ENCODE results near the gene TTLL11. TPM values are rescaled to one million over a fixed set of nuclear protein-coding genes. Genes with fewer than 3 reads are reported as not detected.

The TTLL11 gene
- total RNA-seq, 2 experiments from 2014 or later, result 3.3 to 6.9 TPM

DNA sequence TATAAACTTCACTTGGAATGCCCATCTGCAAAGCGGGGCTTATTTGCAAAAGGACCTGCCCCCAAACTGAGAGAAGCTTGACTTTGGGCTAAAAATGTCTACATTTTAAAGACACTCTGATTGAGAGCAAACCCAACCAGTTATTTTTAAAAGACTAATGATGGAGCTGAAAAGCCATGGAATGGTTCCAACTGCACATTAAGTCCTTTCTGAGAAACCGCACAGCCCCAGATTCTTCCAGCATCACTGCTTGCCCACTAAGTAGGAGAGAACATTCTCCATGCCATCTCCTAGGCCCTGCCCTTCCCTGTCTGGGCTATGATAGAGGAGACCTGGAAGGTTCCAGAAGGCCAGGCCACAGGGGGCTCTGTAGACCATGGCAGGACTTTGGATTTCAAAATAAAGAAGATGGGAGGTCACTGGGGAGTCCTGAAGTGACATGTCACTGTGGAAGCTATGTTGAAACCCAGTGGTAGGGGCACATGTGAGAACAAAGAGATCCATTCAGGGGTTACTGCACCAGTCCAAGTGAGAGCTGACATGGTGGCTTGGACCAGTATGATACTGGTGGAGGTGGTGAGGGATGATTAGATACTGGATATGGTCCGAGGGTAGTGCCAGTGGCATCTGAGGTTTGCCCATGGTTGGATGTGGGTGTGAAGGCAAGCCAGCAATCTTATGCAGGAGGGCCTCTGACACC is 262.5 kb downstream of the TTLL11 start:
- POLR2A ChIA-PET, result no interaction called here
- intact Hi-C loops (cut with micrococcal nuclease; ENCODE audit: unreplicated experiment), result no loop called here
- no peaks in the 10 kb centered on the region for H3K9me3 ChIP-seq (ENCODE audit: low read length)
- BruUV-seq (replicated peaks), result no TSS peak
- no peaks in the 10 kb centered on the region for H3K4me1 ChIP-seq (ENCODE audit: insufficient read depth, low read length, poor library complexity, severe bottlenecking)
- TF ChIP-seq, protein P1, sequence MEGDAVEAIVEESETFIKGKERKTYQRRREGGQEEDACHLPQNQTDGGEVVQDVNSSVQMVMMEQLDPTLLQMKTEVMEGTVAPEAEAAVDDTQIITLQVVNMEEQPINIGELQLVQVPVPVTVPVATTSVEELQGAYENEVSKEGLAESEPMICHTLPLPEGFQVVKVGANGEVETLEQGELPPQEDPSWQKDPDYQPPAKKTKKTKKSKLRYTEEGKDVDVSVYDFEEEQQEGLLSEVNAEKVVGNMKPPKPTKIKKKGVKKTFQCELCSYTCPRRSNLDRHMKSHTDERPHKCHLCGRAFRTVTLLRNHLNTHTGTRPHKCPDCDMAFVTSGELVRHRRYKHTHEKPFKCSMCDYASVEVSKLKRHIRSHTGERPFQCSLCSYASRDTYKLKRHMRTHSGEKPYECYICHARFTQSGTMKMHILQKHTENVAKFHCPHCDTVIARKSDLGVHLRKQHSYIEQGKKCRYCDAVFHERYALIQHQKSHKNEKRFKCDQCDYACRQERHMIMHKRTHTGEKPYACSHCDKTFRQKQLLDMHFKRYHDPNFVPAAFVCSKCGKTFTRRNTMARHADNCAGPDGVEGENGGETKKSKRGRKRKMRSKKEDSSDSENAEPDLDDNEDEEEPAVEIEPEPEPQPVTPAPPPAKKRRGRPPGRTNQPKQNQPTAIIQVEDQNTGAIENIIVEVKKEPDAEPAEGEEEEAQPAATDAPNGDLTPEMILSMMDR (conservative IDR thresholded peaks at IDR 0.05; ENCODE audit: low read length), result no peak
- TF ChIP-seq EZH2phosphoT487 (IDR thresholded peaks at IDR 0.05; ENCODE audit: borderline replicate concordance, low read depth, low read length), result no peak
- H4K20me1 ChIP-seq (ENCODE audit: insufficient read depth, low read length), result no peaks in the 10 kb centered on the region
- DNase-seq (ENCODE audit: low spot score), result no peak
- no peaks in the 10 kb centered on the region for H3K36me3 ChIP-seq (ENCODE audit: insufficient read depth, low read length)
- H3K9me2 ChIP-seq (ENCODE audit: insufficient read depth, low read length), result no peaks in the 10 kb centered on the region
- CTCF ChIA-PET (ENCODE audit: unreplicated experiment), result no interaction called here
- H2AFZ ChIP-seq (ENCODE audit: low read length), result no peak overlapping the region
- no peak overlapping the region for H3K4me2 ChIP-seq (ENCODE audit: low read length)
- no peak overlapping the region for H3K27ac ChIP-seq (ENCODE audit: low read depth, low read length, poor library complexity, severe bottlenecking)
- H3K79me2 ChIP-seq (ENCODE audit: insufficient read depth, low read depth, low read length), result no peaks in the 10 kb centered on the region
- no peak overlapping the region for H3K4me3 ChIP-seq (ENCODE audit: low read depth, low read length, poor library complexity, severe bottlenecking)

DNA sequence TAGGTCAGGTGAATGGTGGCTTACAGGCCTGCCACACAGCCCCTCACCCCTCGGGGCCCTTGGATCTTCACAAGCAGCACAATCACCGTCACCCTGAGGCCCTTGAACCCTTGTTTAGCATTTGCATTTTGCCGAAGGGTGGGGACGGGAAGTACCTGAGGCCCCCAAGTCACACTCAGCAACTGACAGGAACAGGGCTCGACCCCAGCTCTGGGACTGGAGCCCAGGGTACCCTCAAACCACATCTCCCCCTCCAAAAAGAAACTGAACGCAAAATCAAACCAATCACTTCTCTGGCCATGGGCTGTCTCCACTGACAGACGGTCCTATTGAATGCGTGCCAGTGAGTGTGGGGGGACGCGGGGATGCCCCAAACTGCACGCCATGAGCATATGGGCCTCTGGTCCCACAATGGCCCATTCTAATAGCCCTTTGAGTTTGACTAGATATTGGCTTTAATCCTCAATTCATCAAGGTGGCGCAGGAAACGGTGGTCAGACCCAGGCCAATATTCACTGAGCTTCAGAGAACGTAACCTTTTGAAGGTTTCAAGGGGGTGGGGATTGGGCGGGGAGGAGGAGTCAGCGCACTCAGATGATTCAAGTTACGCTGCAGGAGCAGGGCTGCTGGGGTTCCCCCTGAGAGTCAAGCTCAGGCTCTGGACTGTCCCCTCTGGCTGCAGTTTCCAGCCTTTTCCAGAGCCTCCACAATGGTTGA is 265.7 kb downstream of the TTLL11 start:
- no peak overlapping the region for H3K4me3 ChIP-seq (ENCODE audit: low read depth, low read length, poor library complexity, severe bottlenecking)
- H4K20me1 ChIP-seq (ENCODE audit: insufficient read depth, low read length), result no peaks in the 10 kb centered on the region
- no peaks in the 10 kb centered on the region for H3K79me2 ChIP-seq (ENCODE audit: insufficient read depth, low read depth, low read length)
- no peak overlapping the region for H3K4me2 ChIP-seq (ENCODE audit: low read length)
- no TSS peak for BruUV-seq (replicated peaks)
- TF ChIP-seq, protein P1 (conservative IDR thresholded peaks at IDR 0.05; ENCODE audit: low read length), result no peak
- no peak for TF ChIP-seq EZH2phosphoT487 (IDR thresholded peaks at IDR 0.05; ENCODE audit: borderline replicate concordance, low read depth, low read length)
- DNase-seq (ENCODE audit: low spot score), result no peak
- H3K9me3 ChIP-seq (ENCODE audit: low read length), result no peaks in the 10 kb centered on the region
- no peaks in the 10 kb centered on the region for H3K9me2 ChIP-seq (ENCODE audit: insufficient read depth, low read length)
- no peak overlapping the region for H2AFZ ChIP-seq (ENCODE audit: low read length)
- CTCF ChIA-PET (ENCODE audit: unreplicated experiment), result no interaction called here
- no peak overlapping the region for H3K27ac ChIP-seq (ENCODE audit: low read depth, low read length, poor library complexity, severe bottlenecking)
- intact Hi-C loops (cut with micrococcal nuclease; ENCODE audit: unreplicated experiment), result no loop called here
- H3K4me1 ChIP-seq (ENCODE audit: insufficient read depth, low read length, poor library complexity, severe bottlenecking), result peaks cover 8% of the 10 kb centered on the region
- POLR2A ChIA-PET, result no interaction called here
- H3K36me3 ChIP-seq (ENCODE audit: insufficient read depth, low read length), result no peaks in the 10 kb centered on the region

- ChIA-PET POLR2A (no interaction called here), CTCF (ENCODE audit: unreplicated experiment) (no interaction called here)
- Histone ChIP-seq H3K9me3 (ENCODE audit: low read length) (no peaks in the 10 kb centered on the region), H3K4me2 (ENCODE audit: low read length) (no peak overlapping the region), H3K79me2 (ENCODE audit: insufficient read depth, low read depth, low read length) (no peaks in the 10 kb centered on the region), H4K20me1 (ENCODE audit: insufficient read depth, low read length) (no peaks in the 10 kb centered on the region), H2AFZ (ENCODE audit: low read length) (no peak overlapping the region), H3K27ac (ENCODE audit: low read depth, low read length, poor library complexity, severe bottlenecking) (no peak overlapping the region), H3K9me2 (ENCODE audit: insufficient read depth, low read length) (no peaks in the 10 kb centered on the region), H3K4me1 (ENCODE audit: insufficient read depth, low read length, poor library complexity, severe bottlenecking) (peaks cover 15% of the 10 kb centered on the region), H3K4me3 (ENCODE audit: low read depth, low read length, poor library complexity, severe bottlenecking) (no peak overlapping the region), H3K36me3 (ENCODE audit: insufficient read depth, low read length) (no peaks in the 10 kb centered on the region)
- no TSS peak for BruUV-seq (replicated peaks)
- no peak for TF ChIP-seq EZH2phosphoT487 (IDR thresholded peaks at IDR 0.05; ENCODE audit: borderline replicate concordance, low read depth, low read length)
- TF ChIP-seq, protein P1 (conservative IDR thresholded peaks at IDR 0.05; ENCODE audit: low read length), result no peak
- no peak for DNase-seq (ENCODE audit: low spot score)
- intact Hi-C loops (cut with micrococcal nuclease; ENCODE audit: unreplicated experiment), result no loop called here
These were observed 266.4 kb downstream of the TTLL11 start for GRCh38 chr9:121826711-121827110.
